ENCODE data around the gene CD177.
"Not testable (repeated sequence)": the region's sequence is repeated elsewhere in the genome, so short reads cannot be mapped to it uniquely, and the experiment has no call there.

GRCh38 chr19:43341098-43341497 lies 12.4 kb upstream of the CD177 start:
- TF ChIP-seq, protein P1, sequence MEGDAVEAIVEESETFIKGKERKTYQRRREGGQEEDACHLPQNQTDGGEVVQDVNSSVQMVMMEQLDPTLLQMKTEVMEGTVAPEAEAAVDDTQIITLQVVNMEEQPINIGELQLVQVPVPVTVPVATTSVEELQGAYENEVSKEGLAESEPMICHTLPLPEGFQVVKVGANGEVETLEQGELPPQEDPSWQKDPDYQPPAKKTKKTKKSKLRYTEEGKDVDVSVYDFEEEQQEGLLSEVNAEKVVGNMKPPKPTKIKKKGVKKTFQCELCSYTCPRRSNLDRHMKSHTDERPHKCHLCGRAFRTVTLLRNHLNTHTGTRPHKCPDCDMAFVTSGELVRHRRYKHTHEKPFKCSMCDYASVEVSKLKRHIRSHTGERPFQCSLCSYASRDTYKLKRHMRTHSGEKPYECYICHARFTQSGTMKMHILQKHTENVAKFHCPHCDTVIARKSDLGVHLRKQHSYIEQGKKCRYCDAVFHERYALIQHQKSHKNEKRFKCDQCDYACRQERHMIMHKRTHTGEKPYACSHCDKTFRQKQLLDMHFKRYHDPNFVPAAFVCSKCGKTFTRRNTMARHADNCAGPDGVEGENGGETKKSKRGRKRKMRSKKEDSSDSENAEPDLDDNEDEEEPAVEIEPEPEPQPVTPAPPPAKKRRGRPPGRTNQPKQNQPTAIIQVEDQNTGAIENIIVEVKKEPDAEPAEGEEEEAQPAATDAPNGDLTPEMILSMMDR (IDR thresholded peaks at IDR 0.05) = not testable (repeated sequence)
- not testable (repeated sequence) for TF ChIP-seq POLR2A (IDR thresholded peaks at IDR 0.05)
